OCI-LY1 (cell line): Measurements from ENCODE around the gene SLC25A17.

Experiments used
- EZH2 ChIP-seq: fragments of 200-600 bp; sonication (generic), shearing (Covaris generic); IDR thresholded peaks from 2 replicates; pipeline ENCODE4 v1.8.0; 2017; ENCODE audit warnings: borderline replicate concordance, mixed run types, mild to moderate bottlenecking, antibody characterized with exemption, low read length, moderate library complexity, mixed read lengths
- TF ChIP-seq, protein P1 (sequence below): fragments of 200-600 bp; sonication (generic), shearing (Covaris generic); IDR thresholded peaks from 2 replicates; pipeline ENCODE4 v1.5.1; 2017; ENCODE audit warnings: mild to moderate bottlenecking, antibody characterized with exemption, low read length, moderate library complexity, mixed read lengths

GRCh38 chr22:40749829-40750228 is 69.3 kb downstream of the SLC25A17 start:
- TF ChIP-seq, protein P1, sequence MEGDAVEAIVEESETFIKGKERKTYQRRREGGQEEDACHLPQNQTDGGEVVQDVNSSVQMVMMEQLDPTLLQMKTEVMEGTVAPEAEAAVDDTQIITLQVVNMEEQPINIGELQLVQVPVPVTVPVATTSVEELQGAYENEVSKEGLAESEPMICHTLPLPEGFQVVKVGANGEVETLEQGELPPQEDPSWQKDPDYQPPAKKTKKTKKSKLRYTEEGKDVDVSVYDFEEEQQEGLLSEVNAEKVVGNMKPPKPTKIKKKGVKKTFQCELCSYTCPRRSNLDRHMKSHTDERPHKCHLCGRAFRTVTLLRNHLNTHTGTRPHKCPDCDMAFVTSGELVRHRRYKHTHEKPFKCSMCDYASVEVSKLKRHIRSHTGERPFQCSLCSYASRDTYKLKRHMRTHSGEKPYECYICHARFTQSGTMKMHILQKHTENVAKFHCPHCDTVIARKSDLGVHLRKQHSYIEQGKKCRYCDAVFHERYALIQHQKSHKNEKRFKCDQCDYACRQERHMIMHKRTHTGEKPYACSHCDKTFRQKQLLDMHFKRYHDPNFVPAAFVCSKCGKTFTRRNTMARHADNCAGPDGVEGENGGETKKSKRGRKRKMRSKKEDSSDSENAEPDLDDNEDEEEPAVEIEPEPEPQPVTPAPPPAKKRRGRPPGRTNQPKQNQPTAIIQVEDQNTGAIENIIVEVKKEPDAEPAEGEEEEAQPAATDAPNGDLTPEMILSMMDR, result no peak
- no peak for TF ChIP-seq EZH2
